ENCODE measurements around the gene ZNF213.

ZNF213 gene, protein sequence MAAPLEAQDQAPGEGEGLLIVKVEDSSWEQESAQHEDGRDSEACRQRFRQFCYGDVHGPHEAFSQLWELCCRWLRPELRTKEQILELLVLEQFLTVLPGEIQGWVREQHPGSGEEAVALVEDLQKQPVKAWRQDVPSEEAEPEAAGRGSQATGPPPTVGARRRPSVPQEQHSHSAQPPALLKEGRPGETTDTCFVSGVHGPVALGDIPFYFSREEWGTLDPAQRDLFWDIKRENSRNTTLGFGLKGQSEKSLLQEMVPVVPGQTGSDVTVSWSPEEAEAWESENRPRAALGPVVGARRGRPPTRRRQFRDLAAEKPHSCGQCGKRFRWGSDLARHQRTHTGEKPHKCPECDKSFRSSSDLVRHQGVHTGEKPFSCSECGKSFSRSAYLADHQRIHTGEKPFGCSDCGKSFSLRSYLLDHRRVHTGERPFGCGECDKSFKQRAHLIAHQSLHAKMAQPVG

GRCh38 chr16:3134338-3135125 is at the start of gene ZNF213:
Gene ZNF213, plus strand, starts transcription at chr16:3135029. Its CDS starts 2,252 bp downstream, at chr16:3137281.
- peak; percentile 62 to 98 (median 91) for DNase-seq

GRCh38 chr16:3085868-3086595 is 48.8 kb upstream of the ZNF213 start:
- no peak for DNase-seq

- no peak for DNase-seq
These were observed 48.1 kb upstream of the ZNF213 start for GRCh38 chr16:3086596-3087242.

- no peak for DNase-seq
These were observed 47.3 kb upstream of the ZNF213 start for GRCh38 chr16:3087243-3088235.

GRCh38 chr16:3088450-3088849 is 46.4 kb upstream of the ZNF213 start:
- no peak for DNase-seq

DNA sequence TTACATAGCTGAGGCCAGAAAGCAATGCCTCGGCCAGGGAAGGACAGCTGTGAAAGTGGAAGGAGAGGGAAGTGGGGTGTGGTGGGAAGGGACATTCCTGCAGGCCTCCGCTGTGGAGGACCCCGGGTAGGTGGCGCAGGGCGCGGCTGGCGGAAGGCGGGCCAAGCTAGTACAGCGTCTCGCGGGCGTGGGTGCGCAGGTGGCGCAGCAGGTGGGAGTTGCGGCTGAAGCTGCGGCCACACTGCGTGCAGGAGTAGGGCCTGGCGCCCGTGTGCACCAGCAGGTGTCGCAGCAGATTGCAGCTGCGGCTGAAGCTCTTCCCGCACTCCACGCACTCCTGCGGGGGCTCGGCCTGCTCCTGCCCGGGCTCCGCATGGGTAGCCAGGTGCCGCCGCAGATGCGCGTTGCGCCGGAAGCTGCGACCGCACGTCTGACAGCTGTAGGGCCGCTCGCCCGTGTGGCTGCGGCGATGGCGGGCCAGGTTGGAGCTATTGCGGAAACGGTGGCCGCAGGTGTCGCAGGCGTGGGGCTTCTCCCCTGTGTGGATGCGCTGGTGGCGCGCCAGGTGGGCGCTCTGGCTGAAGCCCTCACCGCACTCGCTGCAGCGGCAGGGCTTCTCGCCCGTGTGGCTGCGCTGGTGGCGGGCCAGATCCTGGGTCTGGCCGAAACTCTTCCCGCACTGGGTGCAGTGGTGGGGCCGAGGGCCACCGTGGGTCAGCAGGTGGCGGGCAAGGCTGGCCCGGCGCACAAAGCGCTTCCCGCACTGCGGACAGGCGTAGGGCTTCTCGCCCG is 45.7 kb upstream of the ZNF213 start:
- DNase-seq = no peak

GRCh38 chr16:3089717-3090592 is 44.9 kb upstream of the ZNF213 start:
- DNase-seq = no peak

GRCh38 chr16:3091551-3091950 is 43.3 kb upstream of the ZNF213 start:
- DNase-seq = no peak

DNA sequence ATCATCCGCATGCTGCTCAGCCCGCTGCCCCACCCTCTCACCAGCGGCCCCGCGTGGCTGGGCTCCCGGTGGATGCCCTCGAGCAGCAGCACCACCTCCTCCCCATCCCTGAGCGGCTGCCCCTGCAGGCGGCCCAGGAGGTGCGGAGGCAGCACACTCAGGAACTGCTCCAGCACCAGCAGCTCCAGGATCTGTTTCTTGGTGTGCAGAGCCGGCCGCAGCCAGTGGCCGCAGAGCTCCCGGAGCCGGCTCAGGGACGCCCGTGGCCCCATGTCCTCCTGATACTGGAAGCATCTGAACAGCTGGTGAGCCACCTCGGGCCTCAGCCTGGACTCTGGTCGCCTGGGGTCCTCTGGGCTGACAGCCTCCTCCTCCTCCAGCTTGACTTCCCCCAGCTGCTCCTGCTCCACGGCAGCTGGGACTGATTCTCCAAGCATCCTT is 42.3 kb upstream of the ZNF213 start:
- DNase-seq = no peak

DNA sequence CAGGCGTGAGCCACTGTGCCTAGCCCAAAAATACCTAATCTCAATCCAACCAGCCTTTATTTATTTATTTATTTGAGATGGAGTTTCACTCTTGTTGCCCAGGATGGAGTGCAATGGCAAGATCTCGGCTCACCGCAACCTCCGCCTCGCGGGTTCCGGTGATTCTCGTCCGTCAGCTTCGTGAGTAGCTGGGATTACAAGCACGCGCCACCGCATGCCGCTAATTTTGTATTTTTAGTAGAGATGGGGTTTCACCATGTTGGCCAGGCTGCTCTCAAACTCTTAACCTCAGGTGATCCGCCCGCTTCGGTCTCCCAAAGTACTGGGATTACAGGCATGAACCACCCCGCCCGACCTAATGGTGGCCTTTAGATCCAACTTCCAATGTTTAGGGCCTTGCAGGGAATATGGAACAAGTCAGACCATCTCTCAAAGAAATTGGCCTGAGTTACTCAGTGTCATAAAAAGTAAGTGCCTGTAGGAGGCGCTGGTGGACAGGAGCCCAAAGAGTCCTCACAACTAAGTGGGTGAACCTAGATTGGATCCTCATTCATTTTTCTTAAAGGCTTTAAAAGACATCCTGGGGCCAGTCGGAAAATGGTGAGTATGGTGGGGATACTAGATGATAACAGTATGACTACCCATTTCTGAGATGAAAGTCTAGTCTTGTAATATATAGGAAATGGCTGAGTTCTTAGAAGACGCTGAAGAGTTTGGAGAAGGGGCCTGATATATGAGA is 40.4 kb upstream of the ZNF213 start:
- peak in 1 of 51 donors; percentile 8 for DNase-seq

- DNase-seq = no peak
These were observed 39.0 kb upstream of the ZNF213 start for GRCh38 chr16:3095869-3096268.

GRCh38 chr16:3096362-3096761 is 38.5 kb upstream of the ZNF213 start:
- no peak for DNase-seq

GRCh38 chr16:3097266-3097665 is 37.6 kb upstream of the ZNF213 start:
- no peak for DNase-seq

DNA sequence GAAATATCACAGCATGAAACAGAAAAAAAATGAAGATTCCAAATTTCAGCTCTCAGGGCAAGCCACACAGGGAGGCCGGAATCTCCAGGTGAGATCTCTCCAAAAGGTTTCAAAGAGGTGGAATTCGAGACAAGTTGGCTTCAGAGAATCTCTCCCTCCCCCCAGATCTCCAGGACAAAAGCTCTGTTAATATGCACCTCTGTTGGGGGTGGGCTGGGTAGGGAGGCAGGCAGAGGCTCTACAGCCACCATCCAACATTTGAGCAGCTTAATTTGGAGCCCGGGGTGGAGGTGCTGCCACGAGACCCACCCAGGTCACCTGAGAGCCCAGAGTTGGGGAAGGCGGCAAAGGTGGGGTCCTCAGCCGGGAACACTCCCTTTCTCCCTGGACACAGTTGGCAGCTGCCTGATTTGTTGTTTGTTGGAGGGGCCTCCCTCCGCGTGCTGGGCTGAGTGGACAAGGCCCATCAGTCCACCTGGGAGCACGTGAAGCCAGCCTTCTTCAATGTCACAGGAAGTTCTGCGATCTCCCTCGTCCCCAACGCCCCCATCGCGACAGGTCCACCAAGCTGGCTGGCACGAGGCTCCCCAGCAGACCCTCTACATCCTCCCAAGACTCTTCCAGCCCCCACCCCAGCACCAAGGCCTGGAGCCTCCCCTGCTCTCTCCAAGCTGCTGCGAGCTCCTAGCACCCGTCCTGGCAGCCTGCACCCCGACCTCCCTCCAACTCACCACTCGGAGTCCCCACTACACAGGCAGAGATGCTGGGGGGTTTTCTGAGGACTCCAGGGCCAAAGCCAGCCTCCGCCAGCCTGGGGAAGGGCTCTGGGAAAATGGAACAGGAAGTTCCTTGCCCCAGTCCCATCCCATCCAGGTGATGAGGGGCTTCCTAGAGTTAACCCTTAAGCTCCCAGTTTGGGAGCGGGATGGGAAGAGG is 36.1 kb upstream of the ZNF213 start, which contains the start of gene ZSCAN10:
ZSCAN10 (minus strand) TSS at position 836 of the 936 bp plus-strand sequence. CDS start 6,357 bp downstream, outside the sequence.
- no peak for DNase-seq

DNA sequence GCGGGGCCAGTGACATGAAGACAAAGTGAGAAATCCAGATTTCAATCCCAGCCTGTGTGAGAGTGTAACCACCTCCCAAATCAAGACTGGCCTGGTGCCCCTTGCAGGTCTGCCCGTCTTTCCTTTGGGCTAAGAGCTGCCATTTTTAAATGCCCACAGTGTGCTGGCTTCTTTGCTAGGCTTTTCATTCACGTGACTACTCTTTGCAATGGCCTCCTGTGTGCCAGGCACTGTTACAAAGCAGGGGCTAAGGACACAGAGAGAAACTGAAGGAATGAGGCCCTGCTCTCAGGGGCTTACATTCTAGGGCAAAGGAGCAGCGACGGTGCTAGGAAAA is 35.5 kb upstream of the ZNF213 start:
- no peak for DNase-seq

Measured in hypothalamus (tissue), 51 donors.